Activated naive CD8-positive, alpha-beta T cell treated with anti-CD3 and anti-CD28 coated beads, Interleukin-2, amount 50 U/mL, for 24 hours (primary cell): ENCODE measurements around the gene LITAF.
"Not testable (repeated sequence)": the region's sequence is repeated elsewhere in the genome, so short reads cannot be mapped to it uniquely, and the experiment has no call there.

Experiments
- ATAC-seq: fragments of 150-1000 bp; cut with Tn5 transposase; one replicate; pipeline ENCODE4 v1.10.0; 2021
- DNase-seq: peaks from one replicate; pipeline ENCODE4 v3.0.0; 2021
- H3K27ac Mint-ChIP-seq: one replicate; pipeline ENCODE4 v1.8.0; 2021; ENCODE audit warnings: mild to moderate bottlenecking, mixed read lengths
- H3K27me3 Mint-ChIP-seq: one replicate; pipeline ENCODE4 v1.8.0; 2021; ENCODE audit warnings: mixed read lengths
- H3K36me3 Mint-ChIP-seq: one replicate; pipeline ENCODE4 v1.8.0; 2021; ENCODE audit warnings: low read depth, mixed read lengths
- H3K4me1 Mint-ChIP-seq: one replicate; pipeline ENCODE4 v1.8.0; 2021; ENCODE audit warnings: mixed read lengths
- H3K4me3 Mint-ChIP-seq: one replicate; pipeline ENCODE4 v1.8.0; 2021; ENCODE audit warnings: mild to moderate bottlenecking, moderate library complexity, mixed read lengths
- H3K9me3 Mint-ChIP-seq: one replicate; pipeline ENCODE4 v1.8.0; 2021; ENCODE audit warnings: mixed read lengths

Gene LITAF

DNA sequence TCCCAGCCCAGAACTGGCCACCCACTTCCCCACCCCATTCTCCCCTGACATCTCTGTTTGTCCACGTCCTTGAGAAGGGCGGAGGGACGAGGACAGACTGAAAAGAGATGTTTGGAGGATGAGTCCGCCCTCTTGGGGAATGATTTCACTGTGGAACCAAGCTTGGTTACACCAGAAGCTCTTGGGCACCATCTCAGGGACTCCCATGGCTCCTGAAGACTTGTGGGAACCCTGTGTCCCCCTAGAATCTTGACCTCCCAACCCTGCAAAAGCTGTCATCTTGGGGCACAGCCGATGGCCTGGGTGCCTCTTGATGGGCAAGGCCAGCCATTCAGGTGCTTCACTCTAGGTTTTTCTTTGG lies 25.9 kb upstream of the LITAF start:
- Mint-ChIP-seq H3K4me3 (no peak overlapping the region), H3K36me3 (no peaks in the 10 kb centered on the region), H3K9me3 (no peaks in the 10 kb centered on the region), H3K27me3 (peaks cover 3% of the 10 kb centered on the region), H3K27ac (no peak overlapping the region), H3K4me1 (peaks cover 52% of the 10 kb centered on the region)
- no peak for DNase-seq
- ATAC-seq = no peak

DNA sequence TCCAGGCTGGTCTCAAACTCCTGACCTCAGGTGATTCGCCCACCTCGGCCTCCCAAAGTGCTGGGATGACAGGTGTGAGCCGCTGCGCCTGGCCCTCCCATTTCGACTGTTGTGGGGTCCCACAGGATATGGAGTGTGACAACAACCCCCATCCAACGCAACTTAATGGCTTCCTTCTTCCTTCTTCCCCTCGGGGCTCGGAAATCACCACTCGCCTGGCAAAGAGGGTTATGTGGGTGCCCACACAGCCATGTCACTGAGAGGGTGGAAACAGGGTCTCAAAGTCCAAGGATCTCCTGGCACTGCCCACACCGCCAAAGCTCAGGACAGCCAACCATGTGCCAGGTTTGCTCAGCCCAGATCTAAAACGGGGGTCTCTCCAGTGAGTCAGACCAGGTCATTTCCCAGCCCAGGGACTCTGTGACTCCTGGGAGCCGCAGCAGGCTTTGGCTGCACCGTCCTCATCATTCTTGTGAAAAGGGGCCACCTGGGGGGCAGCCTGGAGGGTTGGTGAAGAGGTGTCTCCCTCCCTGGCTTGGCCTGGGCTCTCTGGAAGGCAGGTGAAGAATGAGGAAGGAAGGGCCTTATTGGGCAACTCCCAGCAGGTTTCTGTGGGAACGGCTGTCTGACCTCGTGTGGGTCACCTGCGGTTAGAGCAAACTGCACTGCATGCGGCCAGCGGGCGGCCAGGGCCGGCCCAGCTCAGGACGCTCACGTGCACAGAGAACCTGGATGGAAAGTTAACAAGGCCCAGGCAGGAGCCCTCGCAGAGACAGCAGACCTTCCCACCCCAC lies 25.3 kb upstream of the LITAF start:
- H3K27me3 Mint-ChIP-seq = peaks cover 3% of the 10 kb centered on the region
- H3K27ac Mint-ChIP-seq = no peak overlapping the region
- peaks cover 50% of the 10 kb centered on the region for H3K4me1 Mint-ChIP-seq
- H3K4me3 Mint-ChIP-seq = no peak overlapping the region
- no peak for ATAC-seq
- no peaks in the 10 kb centered on the region for H3K9me3 Mint-ChIP-seq
- no peaks in the 10 kb centered on the region for H3K36me3 Mint-ChIP-seq
- DNase-seq = no peak

DNA sequence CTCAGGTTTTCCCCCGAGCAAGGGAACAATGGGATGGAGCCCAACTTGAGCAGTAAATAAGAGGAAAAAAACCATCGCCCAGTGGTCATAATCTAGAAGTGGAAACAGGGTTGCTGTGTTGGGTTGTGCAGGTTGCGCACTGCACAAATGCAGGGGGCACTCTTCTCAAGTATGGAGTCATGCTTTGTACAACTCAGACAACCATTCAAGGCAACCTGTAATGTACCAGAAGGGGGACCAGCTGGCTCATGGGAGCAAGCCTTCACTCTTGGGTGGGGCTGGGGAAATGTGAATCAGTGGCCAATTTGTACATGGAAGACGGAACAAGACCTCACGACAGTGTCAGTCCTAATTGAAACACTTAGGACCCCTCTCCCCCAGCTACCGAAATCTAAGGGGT lies 23.9 kb upstream of the LITAF start:
- peaks cover 39% of the 10 kb centered on the region for H3K4me1 Mint-ChIP-seq
- no peaks in the 10 kb centered on the region for H3K9me3 Mint-ChIP-seq
- ATAC-seq (no peak), DNase-seq (no peak)
- no peaks in the 10 kb centered on the region for H3K36me3 Mint-ChIP-seq
- no peak overlapping the region for H3K27ac Mint-ChIP-seq
- no peak overlapping the region for H3K4me3 Mint-ChIP-seq
- H3K27me3 Mint-ChIP-seq = peaks cover 3% of the 10 kb centered on the region

DNA sequence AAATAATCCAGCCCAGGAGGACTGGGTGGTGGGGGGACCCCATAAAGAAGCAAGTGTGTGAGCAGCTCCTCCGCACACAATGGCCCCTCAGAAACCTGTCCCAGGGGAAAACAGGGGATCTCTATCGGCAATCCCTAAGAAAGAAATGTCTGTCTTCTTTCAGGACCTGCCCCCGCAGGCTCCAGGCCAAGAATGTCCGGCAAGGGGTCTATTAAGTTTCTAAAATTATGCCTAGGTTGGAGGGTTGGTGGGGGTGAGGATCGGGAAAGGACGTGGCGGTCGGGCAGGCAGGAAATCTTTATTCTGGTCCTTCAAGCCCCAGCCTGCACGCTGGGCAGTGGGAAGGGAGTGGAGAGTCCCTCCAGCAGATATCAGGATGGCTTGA lies 23.4 kb upstream of the LITAF start:
- Mint-ChIP-seq H3K36me3 (no peaks in the 10 kb centered on the region), H3K9me3 (no peaks in the 10 kb centered on the region), H3K4me1 (peaks cover 39% of the 10 kb centered on the region), H3K4me3 (no peak overlapping the region), H3K27me3 (peaks cover 3% of the 10 kb centered on the region), H3K27ac (no peak overlapping the region)
- no peak for ATAC-seq
- no peak for DNase-seq

DNA sequence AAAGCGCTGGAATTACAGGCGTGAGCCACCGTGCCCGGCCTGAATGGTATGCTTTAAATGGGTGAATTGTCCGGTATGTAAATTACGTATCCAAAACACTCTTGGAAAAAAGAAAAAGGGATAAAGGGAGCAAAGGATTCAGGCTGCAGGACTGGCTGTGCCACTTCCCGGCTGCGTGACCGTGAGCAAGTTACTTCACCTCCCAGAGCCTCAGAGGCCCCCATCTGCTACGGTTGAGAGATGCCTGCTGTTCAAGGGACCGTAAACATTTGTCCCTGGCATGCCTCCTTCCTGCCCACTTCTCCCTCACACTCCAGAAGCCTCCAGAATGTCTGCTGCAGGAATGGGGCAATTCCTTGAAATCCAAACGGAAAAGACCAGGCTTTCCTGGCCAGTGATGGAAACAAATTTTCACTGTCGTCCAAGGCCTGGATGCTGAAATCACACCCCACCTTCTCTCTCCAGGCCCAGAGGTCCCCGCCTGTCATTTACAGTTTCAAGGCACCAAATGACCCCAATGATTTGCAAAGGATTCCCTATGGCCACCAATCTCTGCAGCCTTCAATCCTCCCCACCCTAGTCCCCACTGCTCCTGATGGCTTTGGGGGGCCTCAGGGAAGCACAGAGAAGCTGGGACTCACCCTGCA lies 22.9 kb upstream of the LITAF start:
- no peaks in the 10 kb centered on the region for H3K36me3 Mint-ChIP-seq
- no peak overlapping the region for H3K27ac Mint-ChIP-seq
- DNase-seq (no peak), ATAC-seq (no peak)
- peaks cover 3% of the 10 kb centered on the region for H3K27me3 Mint-ChIP-seq
- peaks cover 34% of the 10 kb centered on the region for H3K4me1 Mint-ChIP-seq
- no peak overlapping the region for H3K4me3 Mint-ChIP-seq
- H3K9me3 Mint-ChIP-seq = no peaks in the 10 kb centered on the region

DNA sequence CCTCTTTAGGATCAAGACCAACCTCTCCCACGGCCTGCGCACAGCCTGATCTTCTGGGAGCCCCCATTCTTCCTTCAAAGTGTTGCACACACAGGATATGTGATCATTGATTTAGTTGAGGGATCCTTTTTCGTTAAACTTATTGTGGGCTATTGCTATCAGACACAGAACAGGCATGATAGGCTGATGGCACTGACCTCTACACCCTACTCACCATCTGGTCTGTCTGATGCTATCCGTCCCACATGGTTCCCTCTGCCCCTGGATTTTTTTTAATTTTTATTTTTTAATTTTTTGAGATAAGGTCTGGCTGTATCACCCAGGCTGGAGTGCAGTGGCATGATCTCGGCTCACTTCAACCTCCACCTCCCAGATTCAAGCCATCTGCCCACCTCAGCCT lies 19.2 kb upstream of the LITAF start:
- DNase-seq = no peak
- Mint-ChIP-seq H3K36me3 (no peaks in the 10 kb centered on the region), H3K9me3 (no peaks in the 10 kb centered on the region), H3K27me3 (peaks cover 3% of the 10 kb centered on the region), H3K4me3 (no peak overlapping the region), H3K27ac (no peak overlapping the region), H3K4me1 (peaks cover 13% of the 10 kb centered on the region)
- no peak for ATAC-seq

DNA sequence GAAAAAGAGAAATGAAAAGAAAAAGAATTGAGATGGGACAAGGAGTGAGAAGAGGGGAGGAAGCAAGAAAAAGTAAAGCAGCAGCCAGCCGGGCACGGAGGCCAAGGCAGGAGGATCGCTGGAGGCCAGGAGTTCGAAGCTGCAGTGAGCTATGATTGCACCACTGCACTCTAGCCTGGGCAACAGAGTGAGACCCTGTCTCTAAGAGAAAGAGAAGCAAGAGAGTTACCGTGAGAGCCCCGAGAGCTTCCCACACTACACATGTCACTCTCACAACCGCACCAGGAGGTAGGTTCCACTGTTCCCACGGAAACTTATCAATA lies 18.8 kb upstream of the LITAF start:
- no peak overlapping the region for H3K4me3 Mint-ChIP-seq
- DNase-seq = no peak
- peaks cover 3% of the 10 kb centered on the region for H3K27me3 Mint-ChIP-seq
- peaks cover 13% of the 10 kb centered on the region for H3K4me1 Mint-ChIP-seq
- H3K27ac Mint-ChIP-seq = no peak overlapping the region
- H3K9me3 Mint-ChIP-seq = no peaks in the 10 kb centered on the region
- ATAC-seq = no peak
- no peaks in the 10 kb centered on the region for H3K36me3 Mint-ChIP-seq

DNA sequence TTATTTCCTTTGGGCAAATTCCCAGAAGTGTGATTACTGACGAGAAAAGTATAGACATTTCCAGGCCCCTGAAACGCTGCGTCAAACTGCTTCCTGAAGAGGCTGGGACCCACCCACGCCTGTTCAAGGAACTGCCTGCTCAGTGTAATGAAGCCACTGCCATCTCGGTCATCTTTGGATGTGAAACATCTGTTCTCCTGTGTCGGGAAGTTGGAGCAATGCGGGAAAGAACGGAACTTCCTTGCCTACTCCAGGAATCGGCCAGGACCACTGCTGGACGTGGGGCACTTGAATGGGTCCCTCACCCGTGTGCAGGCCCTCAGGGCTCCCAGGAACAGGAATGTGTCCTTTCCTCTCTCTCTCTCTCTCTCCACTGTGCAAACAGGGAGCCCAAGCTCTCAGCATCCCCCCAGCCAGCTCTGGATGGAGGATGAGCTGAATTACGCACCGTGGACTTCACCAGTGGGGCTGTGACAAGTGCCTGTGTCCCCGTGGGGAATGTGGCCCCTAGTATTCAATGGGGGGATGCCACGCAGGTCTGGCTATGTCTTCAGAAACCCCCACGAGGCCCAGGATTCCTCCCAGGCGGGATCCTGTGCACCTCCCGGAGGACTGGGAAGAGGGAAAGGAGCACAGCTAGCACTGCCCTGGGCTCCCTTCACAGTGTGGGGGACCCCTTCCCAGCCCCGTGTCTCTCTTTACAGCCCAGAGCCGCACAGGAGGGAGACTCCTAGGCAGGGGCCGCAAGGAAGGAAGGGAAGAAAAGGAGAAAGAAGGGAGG lies 18.3 kb upstream of the LITAF start:
- Mint-ChIP-seq H3K4me3 (no peak overlapping the region), H3K36me3 (no peaks in the 10 kb centered on the region), H3K4me1 (peaks cover 9% of the 10 kb centered on the region), H3K27ac (no peak overlapping the region), H3K27me3 (peaks cover 3% of the 10 kb centered on the region), H3K9me3 (no peaks in the 10 kb centered on the region)
- no peak for DNase-seq
- no peak for ATAC-seq

DNA sequence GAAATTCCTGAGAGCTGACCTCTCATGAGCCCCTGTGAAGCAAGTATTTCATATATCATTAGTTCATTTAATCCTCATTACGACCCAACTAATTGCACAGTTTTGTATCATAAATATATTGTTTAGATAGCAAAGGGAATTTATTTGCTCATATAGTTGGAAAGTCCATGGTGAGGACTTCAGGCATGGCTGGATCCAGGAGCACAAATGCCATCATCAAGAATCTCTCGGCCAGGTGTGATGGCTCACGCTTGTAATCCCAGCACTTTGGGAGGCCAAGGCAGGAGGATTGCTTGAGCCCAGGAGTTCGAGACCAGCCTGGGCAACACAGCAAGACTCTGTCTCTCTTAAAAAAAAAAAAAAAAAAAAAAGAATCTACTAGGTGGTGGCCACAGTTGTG lies 17.6 kb upstream of the LITAF start:
- H3K9me3 Mint-ChIP-seq, H3K27me3 Mint-ChIP-seq, H3K4me1 Mint-ChIP-seq, H3K27ac Mint-ChIP-seq, H3K4me3 Mint-ChIP-seq, DNase-seq, H3K36me3 Mint-ChIP-seq, ATAC-seq: not testable (repeated sequence)

DNA sequence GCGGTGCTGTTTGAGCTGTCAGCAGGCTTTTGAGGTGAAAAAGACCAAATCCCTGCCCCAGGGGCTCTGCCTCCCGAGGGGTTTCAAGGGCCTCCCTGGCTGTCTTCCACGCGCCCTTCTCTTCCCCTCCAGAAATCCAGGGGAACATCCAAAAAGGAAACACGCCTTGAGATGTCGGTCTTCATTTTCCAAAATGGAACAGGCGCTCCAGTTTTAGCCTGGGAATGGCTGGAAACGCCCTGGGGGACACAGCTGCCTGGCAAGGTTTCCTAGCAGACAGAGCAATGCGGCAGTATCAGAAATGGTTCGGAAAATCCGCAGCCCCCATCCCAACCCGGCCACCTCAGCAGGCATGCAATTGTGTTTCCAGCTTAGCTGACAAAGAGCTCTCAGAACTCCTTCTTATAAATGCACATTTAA lies 16.6 kb upstream of the LITAF start:
- no peak overlapping the region for H3K27ac Mint-ChIP-seq
- peaks cover 2% of the 10 kb centered on the region for H3K27me3 Mint-ChIP-seq

DNA sequence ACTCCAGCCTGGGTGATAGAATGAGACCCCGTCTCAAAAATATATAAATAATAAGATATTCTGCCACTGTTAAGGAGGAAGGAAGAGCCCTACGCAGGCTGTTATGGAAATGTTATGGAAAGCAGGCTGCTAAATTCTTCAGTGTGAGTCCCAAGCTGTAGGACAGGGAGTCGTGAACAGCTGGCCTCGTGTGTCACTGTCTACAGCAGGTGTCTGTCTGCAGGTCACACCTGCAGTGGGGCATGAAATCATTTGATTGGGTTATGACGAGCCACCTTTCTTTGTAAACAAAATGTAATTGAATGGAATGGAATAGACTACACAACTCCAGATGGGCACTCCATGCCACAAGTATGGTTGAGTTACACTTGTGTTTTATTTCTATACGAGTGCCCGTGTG lies 15.6 kb upstream of the LITAF start:
- no peaks in the 10 kb centered on the region for H3K27me3 Mint-ChIP-seq
- DNase-seq (no peak), ATAC-seq (no peak)
- H3K4me1 Mint-ChIP-seq = peaks cover 14% of the 10 kb centered on the region
- H3K4me3 Mint-ChIP-seq = no peak overlapping the region
- H3K9me3 Mint-ChIP-seq = no peaks in the 10 kb centered on the region
- H3K27ac Mint-ChIP-seq = no peak overlapping the region
- no peaks in the 10 kb centered on the region for H3K36me3 Mint-ChIP-seq

More for the DNA sequence above, 16.6 kb upstream of the LITAF start:
- Mint-ChIP-seq H3K4me3 (no peak overlapping the region), H3K9me3 (no peaks in the 10 kb centered on the region), H3K36me3 (no peaks in the 10 kb centered on the region), H3K4me1 (peaks cover 4% of the 10 kb centered on the region)
- DNase-seq (no peak), ATAC-seq (no peak)

DNA sequence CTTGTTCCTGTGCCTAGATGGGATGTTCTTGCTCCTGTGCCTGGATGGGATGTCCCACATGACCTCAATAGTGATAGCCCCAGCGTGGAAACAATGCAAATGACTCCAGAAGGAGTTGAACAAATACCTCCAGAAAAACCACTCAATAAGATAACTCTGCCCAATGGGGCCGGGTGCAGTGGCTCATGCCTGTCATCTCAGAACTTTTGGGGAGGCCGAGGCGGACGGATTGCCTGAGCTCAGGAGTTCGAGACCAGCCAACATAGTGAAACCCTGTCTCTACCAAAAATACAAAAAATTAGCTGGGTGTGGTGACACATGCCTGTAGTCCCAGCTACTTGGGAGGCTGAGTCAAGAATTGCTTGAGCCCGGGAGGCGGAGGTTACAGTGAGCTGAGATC lies 15.2 kb upstream of the LITAF start:
- H3K4me3 Mint-ChIP-seq = no peak overlapping the region
- ATAC-seq = no peak
- H3K27ac Mint-ChIP-seq = no peak overlapping the region
- no peaks in the 10 kb centered on the region for H3K36me3 Mint-ChIP-seq
- H3K4me1 Mint-ChIP-seq = peaks cover 18% of the 10 kb centered on the region
- H3K9me3 Mint-ChIP-seq = no peaks in the 10 kb centered on the region
- no peaks in the 10 kb centered on the region for H3K27me3 Mint-ChIP-seq
- no peak for DNase-seq

DNA sequence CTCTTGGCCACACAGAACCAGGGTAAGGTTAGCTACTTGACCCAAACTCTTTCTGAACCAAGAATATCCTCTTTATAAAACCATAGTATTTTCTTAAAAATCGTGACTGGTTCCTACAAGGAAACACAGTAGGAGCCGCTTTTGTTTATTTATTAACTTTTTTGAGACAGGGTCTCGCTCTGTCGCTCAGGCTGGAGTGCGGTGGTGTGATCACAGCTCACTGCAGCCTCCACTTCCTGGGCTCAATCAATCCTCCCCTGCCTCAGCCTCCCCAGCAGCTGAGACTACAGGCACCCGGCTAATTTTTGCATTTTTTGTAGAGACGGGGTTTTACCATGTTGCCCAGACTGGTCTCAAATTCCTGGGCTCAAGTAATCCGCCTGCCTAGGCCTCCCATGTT lies 14.7 kb upstream of the LITAF start:
- DNase-seq = no peak
- no peaks in the 10 kb centered on the region for H3K36me3 Mint-ChIP-seq
- no peak overlapping the region for H3K4me3 Mint-ChIP-seq
- H3K27me3 Mint-ChIP-seq = no peaks in the 10 kb centered on the region
- no peak for ATAC-seq
- H3K27ac Mint-ChIP-seq = no peak overlapping the region
- peaks cover 20% of the 10 kb centered on the region for H3K4me1 Mint-ChIP-seq
- no peaks in the 10 kb centered on the region for H3K9me3 Mint-ChIP-seq

DNA sequence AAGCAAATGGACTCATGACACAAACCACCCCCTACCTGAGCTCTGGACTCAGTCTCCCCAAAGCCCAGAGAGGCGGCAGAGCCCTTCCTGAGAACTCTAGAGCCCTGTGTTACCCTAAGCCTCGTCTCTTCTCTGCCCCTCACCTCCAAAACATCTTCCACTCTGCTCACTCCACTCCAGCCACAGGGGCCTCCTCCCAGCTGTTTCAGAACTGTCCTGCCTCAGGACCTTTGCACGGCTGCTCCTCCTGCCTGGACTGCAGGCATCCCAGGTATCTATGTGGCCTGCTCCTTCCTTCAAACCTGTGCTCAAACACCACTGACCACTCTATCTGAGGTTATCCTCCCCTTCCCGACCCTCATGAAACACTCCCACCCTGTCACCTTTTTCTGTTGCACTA lies 12.9 kb upstream of the LITAF start:
- ATAC-seq = no peak
- Mint-ChIP-seq H3K36me3 (no peaks in the 10 kb centered on the region), H3K27me3 (no peaks in the 10 kb centered on the region), H3K27ac (no peak overlapping the region), H3K9me3 (no peaks in the 10 kb centered on the region), H3K4me3 (no peak overlapping the region), H3K4me1 (peaks cover 24% of the 10 kb centered on the region)
- DNase-seq = no peak
